Keratinocyte (primary cell): ENCODE data around the gene GET3. TPM values are rescaled to one million over a fixed set of nuclear protein-coding genes. Genes with fewer than 3 reads are reported as not detected.

Experiments
- DNase-seq: peaks from one replicate; pipeline ENCODE4 v3.0.0-alpha.2; 2011; ENCODE audit warnings: low read depth, missing footprints, low spot score
- FAIRE-seq: peaks from 2 replicates; lab custom pipeline; 2011; peaks lifted over from hg19 to GRCh38; lab: Jason Lieb, UNC
- H2AFZ ChIP-seq: 2 replicates; pipeline ENCODE4 v1.6.0; 2012; ENCODE audit warnings: low read length, control low read depth, inconsistent platforms; ENCODE audit not compliant: control insufficient read depth
- H3K27ac ChIP-seq: 2 replicates; pipeline ENCODE4 v1.5.1; 2011; ENCODE audit warnings: low read length; ENCODE audit not compliant: control insufficient read depth, insufficient read depth
- H3K27me3 ChIP-seq: 3 replicates; pipeline ENCODE4 v1.6.0; 2011; ENCODE audit warnings: low read length; ENCODE audit not compliant: control insufficient read depth, insufficient read depth; ENCODE audit errors: extremely low read depth
- H3K36me3 ChIP-seq, 2 experiments: 2 replicates in 1 of 2; 3 replicates in 1 of 2; pipeline ENCODE4 v1.5.1; 2011; ENCODE audit warnings: low read length in 2 of 2, mild to moderate bottlenecking in 1 of 2; ENCODE audit not compliant: control insufficient read depth in 2 of 2, insufficient read depth in 2 of 2; ENCODE audit errors: extremely low read depth in 1 of 2
- H3K4me1 ChIP-seq: 3 replicates; pipeline ENCODE4 v1.5.1; 2011; ENCODE audit warnings: low read length; ENCODE audit not compliant: control insufficient read depth, insufficient read depth; ENCODE audit errors: extremely low read depth
- H3K4me2 ChIP-seq: 3 replicates; pipeline ENCODE4 v1.6.0; 2011; ENCODE audit warnings: low read depth, low read length; ENCODE audit not compliant: control insufficient read depth, insufficient read depth; ENCODE audit errors: extremely low read depth
- H3K4me3 ChIP-seq, 3 experiments: fragments of 200-600 bp in 1 of 3; sonication (generic) in 1 of 3; 2 replicates in 2 of 3; 3 replicates in 1 of 3; pipeline ENCODE4 v1.5.1; 2011 to 2016; ENCODE audit warnings: low read length in 3 of 3, mild to moderate bottlenecking in 3 of 3, control low read depth in 2 of 3, inconsistent platforms in 1 of 3, low read depth in 1 of 3, mixed read lengths in 1 of 3, mixed run types in 1 of 3, moderate library complexity in 1 of 3; ENCODE audit not compliant: control insufficient read depth in 2 of 3, insufficient read depth in 2 of 3; ENCODE audit errors: extremely low read depth in 1 of 3
- H3K79me2 ChIP-seq: 2 replicates; pipeline ENCODE4 v1.6.0; 2012; ENCODE audit warnings: low read length; ENCODE audit not compliant: control insufficient read depth, insufficient read depth
- H3K9ac ChIP-seq: 3 replicates; pipeline ENCODE4 v1.6.0; 2011; ENCODE audit warnings: low read length; ENCODE audit not compliant: control insufficient read depth, insufficient read depth; ENCODE audit errors: extremely low read depth
- H3K9me1 ChIP-seq: 3 replicates; pipeline ENCODE4 v1.6.0; 2011; ENCODE audit warnings: low read length; ENCODE audit not compliant: control insufficient read depth, insufficient read depth; ENCODE audit errors: extremely low read depth
- H3K9me3 ChIP-seq: 2 replicates; pipeline ENCODE4 v1.5.1; 2012; ENCODE audit warnings: low read depth, low read length; ENCODE audit not compliant: control insufficient read depth
- H4K20me1 ChIP-seq: 3 replicates; pipeline ENCODE4 v1.6.0; 2011; ENCODE audit warnings: low read length; ENCODE audit not compliant: control insufficient read depth, insufficient read depth; ENCODE audit errors: extremely low read depth
- EZH2 ChIP-seq: IDR thresholded peaks from one replicate; pipeline ENCODE4 v1.6.1; 2012; ENCODE audit warnings: inconsistent platforms, mild to moderate bottlenecking, low read length, moderate library complexity
- dilution Hi-C: fragments of 300-500 bp; cut with MboI; formaldehyde crosslinking; loops from one replicate; pipeline ENCODE4 v1.7.0; 2020; ENCODE audit warnings: low sequenced_read_pairs; ENCODE audit not compliant: extremely low pct_ligation_motif_present
- polyA plus RNA-seq, 5 experiments: library from polyadenylated mRNA; depleted of rRNA in 3 of 5; stranded (reverse) in 3 of 5; stranded (forward) in 1 of 5; unstranded in 1 of 5; fragments of >200 nt; gene quantifications; 1 replicate in 1 of 5; 2 replicates in 3 of 5; 3 replicates in 1 of 5; pipeline versions ENCODE4 v1.2.1 to v1.2.3, GENCODE V29; 2011 to 2012; ENCODE audit warnings: missing spikeins in 2 of 5, low read depth in 1 of 5, low replicate concordance in 1 of 5
- TF ChIP-seq, protein P1 (sequence below), 3 experiments: IDR thresholded peaks in 1 of 3; conservative IDR thresholded peaks in 1 of 3; optimal IDR thresholded peaks in 1 of 3; 2 replicates in 2 of 3; 3 replicates in 1 of 3; pipeline versions ENCODE3 to v1.5.1; 2011; ENCODE audit warnings: low read length in 3 of 3, mild to moderate bottlenecking in 3 of 3, moderate library complexity in 2 of 3, control low read depth in 1 of 3, inconsistent platforms in 1 of 3; ENCODE audit not compliant: insufficient read depth in 2 of 3; ENCODE audit errors: extremely low read depth in 1 of 3

The GET3 gene
- polyA plus RNA-seq, 1 donor (not counting 4 experiments of a cell fraction or from before 2014, with no cell fraction given): 104 TPM

DNA sequence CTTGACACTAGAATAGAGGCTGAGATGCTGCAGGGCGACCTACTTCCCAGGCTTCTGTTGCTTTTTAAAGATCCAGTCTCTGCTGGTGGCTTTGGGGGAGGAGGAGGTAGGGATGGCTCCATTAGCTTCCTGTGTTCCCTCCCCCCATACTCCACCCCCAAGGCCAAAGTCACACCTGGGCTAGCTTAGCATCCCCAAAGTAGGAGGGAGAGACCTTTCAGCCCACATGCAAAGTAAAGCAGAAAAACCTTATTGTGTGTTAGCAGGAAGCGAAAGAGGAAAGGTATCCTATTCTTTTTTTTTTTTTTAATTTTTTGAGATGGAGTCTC, 10.3 kb upstream of the GET3 start:
- H3K4me1 ChIP-seq: peaks cover 11% of the 10 kb centered on the region
- TF ChIP-seq, protein P1, sequence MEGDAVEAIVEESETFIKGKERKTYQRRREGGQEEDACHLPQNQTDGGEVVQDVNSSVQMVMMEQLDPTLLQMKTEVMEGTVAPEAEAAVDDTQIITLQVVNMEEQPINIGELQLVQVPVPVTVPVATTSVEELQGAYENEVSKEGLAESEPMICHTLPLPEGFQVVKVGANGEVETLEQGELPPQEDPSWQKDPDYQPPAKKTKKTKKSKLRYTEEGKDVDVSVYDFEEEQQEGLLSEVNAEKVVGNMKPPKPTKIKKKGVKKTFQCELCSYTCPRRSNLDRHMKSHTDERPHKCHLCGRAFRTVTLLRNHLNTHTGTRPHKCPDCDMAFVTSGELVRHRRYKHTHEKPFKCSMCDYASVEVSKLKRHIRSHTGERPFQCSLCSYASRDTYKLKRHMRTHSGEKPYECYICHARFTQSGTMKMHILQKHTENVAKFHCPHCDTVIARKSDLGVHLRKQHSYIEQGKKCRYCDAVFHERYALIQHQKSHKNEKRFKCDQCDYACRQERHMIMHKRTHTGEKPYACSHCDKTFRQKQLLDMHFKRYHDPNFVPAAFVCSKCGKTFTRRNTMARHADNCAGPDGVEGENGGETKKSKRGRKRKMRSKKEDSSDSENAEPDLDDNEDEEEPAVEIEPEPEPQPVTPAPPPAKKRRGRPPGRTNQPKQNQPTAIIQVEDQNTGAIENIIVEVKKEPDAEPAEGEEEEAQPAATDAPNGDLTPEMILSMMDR (optimal IDR thresholded peaks at IDR 0.05 in 1 of 3, IDR thresholded peaks at IDR 0.05 in 1 of 3, conservative IDR thresholded peaks at IDR 0.05 in 1 of 3; ENCODE audit: extremely low read depth in 1 of 3, insufficient read depth in 2 of 3, low read length in 3 of 3): no peak
- TF ChIP-seq EZH2: no peak
- H2AFZ ChIP-seq: no peak overlapping the region
- H3K9ac ChIP-seq: no peak overlapping the region
- H3K27ac ChIP-seq: no peak overlapping the region
- no peaks in the 10 kb centered on the region for H3K9me3 ChIP-seq
- H4K20me1 ChIP-seq: peaks cover 6% of the 10 kb centered on the region
- no peak for FAIRE-seq
- no peaks in the 10 kb centered on the region for H3K27me3 ChIP-seq
- H3K4me2 ChIP-seq: no peak overlapping the region
- no peak for DNase-seq
- peaks cover 40% of the 10 kb centered on the region for H3K79me2 ChIP-seq
- dilution Hi-C loops: no loop called here
- H3K9me1 ChIP-seq: no peaks in the 10 kb centered on the region
- H3K4me3 ChIP-seq: no peak overlapping the region
- peaks cover 16 to 26% of the 10 kb centered on the region in 2 experiments for H3K36me3 ChIP-seq

DNA sequence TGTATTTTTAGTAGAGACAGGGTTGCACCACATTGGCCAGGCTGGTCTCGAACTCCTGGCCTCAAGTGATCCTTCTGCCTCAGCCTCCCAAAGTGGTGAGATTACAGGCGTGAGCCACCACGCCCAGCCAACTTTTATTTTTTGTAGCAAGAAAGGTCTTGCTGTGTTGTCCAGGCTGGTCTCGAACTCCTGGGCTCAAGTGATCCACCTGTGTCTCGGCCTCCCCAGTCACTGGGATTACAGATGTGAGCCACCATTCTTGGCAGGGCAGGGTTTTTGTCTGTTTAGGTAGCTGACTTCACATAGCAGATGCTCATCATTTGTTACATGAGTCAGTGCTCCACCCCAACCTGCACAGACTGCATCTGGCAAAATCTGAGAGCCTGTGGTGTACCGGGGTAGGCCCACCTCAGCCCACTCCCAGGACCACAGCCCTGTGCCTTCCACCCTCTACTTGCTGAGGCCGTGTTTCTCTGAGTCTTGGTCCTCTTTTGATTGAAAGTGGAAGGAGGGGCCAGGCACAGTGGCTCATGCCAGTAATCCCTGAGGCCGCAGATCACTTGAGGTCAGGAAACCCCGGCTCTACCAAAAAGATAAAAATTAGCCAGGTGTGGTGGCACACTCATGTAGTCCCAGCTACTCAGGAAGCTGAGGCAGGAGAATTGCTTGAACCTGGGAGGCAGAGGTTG, 9.4 kb upstream of the GET3 start:
- no peaks in the 10 kb centered on the region for H3K9me3 ChIP-seq
- no peak overlapping the region for H3K4me2 ChIP-seq
- H2AFZ ChIP-seq: no peak overlapping the region
- no peak for DNase-seq
- H3K4me1 ChIP-seq: peaks cover 18% of the 10 kb centered on the region
- FAIRE-seq: no peak
- peaks cover 43% of the 10 kb centered on the region for H3K79me2 ChIP-seq
- no peaks in the 10 kb centered on the region for H3K27me3 ChIP-seq
- H3K9me1 ChIP-seq: no peaks in the 10 kb centered on the region
- peaks cover 11% of the 10 kb centered on the region for H4K20me1 ChIP-seq
- H3K4me3 ChIP-seq: no peak overlapping the region
- H3K27ac ChIP-seq: no peak overlapping the region
- TF ChIP-seq EZH2: no peak
- TF ChIP-seq, protein P1 (optimal IDR thresholded peaks at IDR 0.05 in 1 of 3, IDR thresholded peaks at IDR 0.05 in 1 of 3, conservative IDR thresholded peaks at IDR 0.05 in 1 of 3; ENCODE audit: extremely low read depth in 1 of 3, insufficient read depth in 2 of 3, low read length in 3 of 3): no peak
- H3K36me3 ChIP-seq: peaks cover 21 to 31% of the 10 kb centered on the region in 2 experiments
- no peak overlapping the region for H3K9ac ChIP-seq
- dilution Hi-C loops: no loop called here
